Esophagus muscularis mucosa (tissue), 4 donors: Measurements from ENCODE around the gene KHK.

Experiments used
- EP300 ChIP-seq: sonication (generic); formaldehyde crosslinking; IDR thresholded peaks from one replicate; pipeline ENCODE4 v1.6.1; 2017; ENCODE audit warnings: antibody characterized with exemption
- POLR2A ChIP-seq: fragments of 450-650 bp; IDR thresholded peaks from one replicate; pipeline ENCODE4 v1.6.1; 2017; ENCODE audit warnings: antibody characterized with exemption, moderate library complexity, mild to moderate bottlenecking, low read depth
- TF ChIP-seq, protein P1 (sequence below), 3 experiments: fragments of 200-600 bp in 2 of 3; fragments of 450-650 bp in 1 of 3; sonication (generic) in 2 of 3; IDR thresholded peaks; one replicate each; pipeline ENCODE4 v1.5.1; 2017 to 2019; ENCODE audit warnings: antibody characterized with exemption in 3 of 3, mild to moderate bottlenecking in 2 of 3, moderate library complexity in 1 of 3

DNA sequence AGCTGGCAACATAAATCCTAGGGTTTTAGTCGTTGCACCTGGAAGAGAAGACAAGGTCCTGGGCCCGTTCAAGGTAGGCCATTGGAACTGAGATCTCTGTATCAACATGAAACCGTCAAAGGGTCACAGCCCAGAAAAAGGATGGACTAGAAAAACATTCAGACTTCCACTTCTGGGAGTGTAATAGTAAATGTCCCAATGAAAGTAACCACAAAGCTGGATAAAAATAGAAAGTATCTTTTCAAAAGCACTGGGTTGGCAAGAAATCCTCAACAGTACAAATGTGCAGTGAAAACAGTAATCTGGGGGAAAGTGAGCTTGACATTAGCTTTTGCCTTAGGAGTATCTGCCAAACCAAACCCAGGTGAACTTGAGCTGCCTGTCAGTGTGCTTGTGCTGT lies 19.4 kb downstream of the KHK start:
- TF ChIP-seq POLR2A: no peak
- TF ChIP-seq, protein P1, sequence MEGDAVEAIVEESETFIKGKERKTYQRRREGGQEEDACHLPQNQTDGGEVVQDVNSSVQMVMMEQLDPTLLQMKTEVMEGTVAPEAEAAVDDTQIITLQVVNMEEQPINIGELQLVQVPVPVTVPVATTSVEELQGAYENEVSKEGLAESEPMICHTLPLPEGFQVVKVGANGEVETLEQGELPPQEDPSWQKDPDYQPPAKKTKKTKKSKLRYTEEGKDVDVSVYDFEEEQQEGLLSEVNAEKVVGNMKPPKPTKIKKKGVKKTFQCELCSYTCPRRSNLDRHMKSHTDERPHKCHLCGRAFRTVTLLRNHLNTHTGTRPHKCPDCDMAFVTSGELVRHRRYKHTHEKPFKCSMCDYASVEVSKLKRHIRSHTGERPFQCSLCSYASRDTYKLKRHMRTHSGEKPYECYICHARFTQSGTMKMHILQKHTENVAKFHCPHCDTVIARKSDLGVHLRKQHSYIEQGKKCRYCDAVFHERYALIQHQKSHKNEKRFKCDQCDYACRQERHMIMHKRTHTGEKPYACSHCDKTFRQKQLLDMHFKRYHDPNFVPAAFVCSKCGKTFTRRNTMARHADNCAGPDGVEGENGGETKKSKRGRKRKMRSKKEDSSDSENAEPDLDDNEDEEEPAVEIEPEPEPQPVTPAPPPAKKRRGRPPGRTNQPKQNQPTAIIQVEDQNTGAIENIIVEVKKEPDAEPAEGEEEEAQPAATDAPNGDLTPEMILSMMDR (IDR thresholded peaks at IDR 0.05): no peak
- no peak for TF ChIP-seq EP300
